Neuronal stem cell (in vitro differentiated cells): ENCODE measurements around the gene TRAF3. TPM values are rescaled to one million over a fixed set of nuclear protein-coding genes. Genes with fewer than 3 reads are reported as not detected.

Experiments used
- DNase-seq: peaks from one replicate; pipeline ENCODE4 v3.0.0-alpha.2; 2013; ENCODE audit warnings: low spot score
- H2AFZ ChIP-seq: one replicate; pipeline ENCODE4 v1.6.1; 2013; ENCODE audit warnings: mild to moderate bottlenecking, low read length, inconsistent platforms
- H2AK5ac ChIP-seq: 2 replicates; pipeline ENCODE4 v1.6.1; 2013; ENCODE audit warnings: low read depth, mild to moderate bottlenecking, inconsistent platforms, low read length, moderate library complexity, mixed read lengths
- H2BK120ac ChIP-seq: 2 replicates; pipeline ENCODE4 v1.6.1; 2013; ENCODE audit warnings: low read depth, mild to moderate bottlenecking, inconsistent platforms, low read length, moderate library complexity, mixed read lengths
- H2BK12ac ChIP-seq: one replicate; pipeline ENCODE4 v1.6.1; 2013; ENCODE audit warnings: low read length, inconsistent platforms
- H2BK15ac ChIP-seq: 2 replicates; pipeline ENCODE4 v1.6.1; 2013; ENCODE audit warnings: mild to moderate bottlenecking, low read length, inconsistent platforms, mixed read lengths
- H2BK5ac ChIP-seq: one replicate; pipeline ENCODE4 v1.6.1; 2013; ENCODE audit warnings: inconsistent platforms, mild to moderate bottlenecking, low read length, moderate library complexity
- H3K14ac ChIP-seq: one replicate; pipeline ENCODE4 v1.6.1; 2013; ENCODE audit warnings: low read length, inconsistent platforms
- H3K18ac ChIP-seq: 2 replicates; pipeline ENCODE4 v1.6.1; 2013; ENCODE audit warnings: low read length, inconsistent platforms
- H3K23ac ChIP-seq: 2 replicates; pipeline ENCODE4 v1.6.1; 2013; ENCODE audit warnings: low read depth, mild to moderate bottlenecking, mixed read lengths, low read length, inconsistent platforms; ENCODE audit not compliant: poor library complexity
- H3K27ac ChIP-seq: replicated peaks from 3 replicates; pipeline ENCODE4 v1.5.1; 2013; ENCODE audit warnings: low read length, inconsistent platforms
- H3K27me3 ChIP-seq, 3 experiments: 2 replicates each; pipeline ENCODE4 v1.6.1; 2013; ENCODE audit warnings: low read length in 3 of 3, mild to moderate bottlenecking in 2 of 3, inconsistent platforms in 1 of 3, low read depth in 1 of 3, mixed read lengths in 1 of 3, moderate library complexity in 1 of 3; ENCODE audit not compliant: control insufficient read depth in 3 of 3, insufficient read depth in 3 of 3
- H3K36me3 ChIP-seq, 2 donors: replicated peaks in 1 of 2; 2 replicates each; pipeline ENCODE4 v1.6.1; 2013; ENCODE audit warnings: low read length in 2 of 2; ENCODE audit not compliant: control insufficient read depth in 2 of 2, insufficient read depth in 2 of 2
- H3K4ac ChIP-seq: 2 replicates; pipeline ENCODE4 v1.6.1; 2013; ENCODE audit warnings: inconsistent platforms, mild to moderate bottlenecking, low read length, moderate library complexity
- H3K4me1 ChIP-seq, 2 donors: 1 replicate in 1 of 2; 2 replicates in 1 of 2; pipeline ENCODE4 v1.6.1; 2013; ENCODE audit warnings: low read length in 2 of 2, low read depth in 1 of 2; ENCODE audit not compliant: control insufficient read depth in 2 of 2, insufficient read depth in 1 of 2
- H3K4me2 ChIP-seq: one replicate; pipeline ENCODE4 v1.6.1; 2013; ENCODE audit warnings: mild to moderate bottlenecking, low read length, inconsistent platforms; ENCODE audit not compliant: insufficient read depth, poor library complexity, severe bottlenecking
- H3K4me3 ChIP-seq, 2 donors: 2 replicates each; pipeline ENCODE4 v1.5.1; 2013; ENCODE audit warnings: low read length in 2 of 2, mild to moderate bottlenecking in 2 of 2, inconsistent platforms in 1 of 2, moderate library complexity in 1 of 2
- H3K79me1 ChIP-seq: one replicate; pipeline ENCODE4 v1.6.1; 2013; ENCODE audit warnings: low read depth, mild to moderate bottlenecking, inconsistent platforms, low read length, moderate library complexity
- H3K9ac ChIP-seq: one replicate; pipeline ENCODE4 v1.6.1; 2013; ENCODE audit warnings: mild to moderate bottlenecking, low read depth, low read length, inconsistent platforms; ENCODE audit not compliant: poor library complexity
- H3K9me3 ChIP-seq, 2 donors: replicated peaks in 1 of 2; 2 replicates each; pipeline versions ENCODE3 to v1.6.1; 2013; ENCODE audit warnings: low read length in 2 of 2, mild to moderate bottlenecking in 2 of 2, inconsistent platforms in 1 of 2, low read depth in 1 of 2, mixed read lengths in 1 of 2, moderate library complexity in 1 of 2; ENCODE audit not compliant: control insufficient read depth in 2 of 2, insufficient read depth in 1 of 2
- H4K8ac ChIP-seq: one replicate; pipeline ENCODE4 v1.6.1; 2013; ENCODE audit warnings: low read depth, mild to moderate bottlenecking, inconsistent platforms, low read length, moderate library complexity
- H4K91ac ChIP-seq: one replicate; pipeline ENCODE4 v1.6.1; 2013; ENCODE audit warnings: low read length, low read depth, mild to moderate bottlenecking, inconsistent platforms; ENCODE audit not compliant: poor library complexity
- WGBS, 2 donors: extraction: QIAGEN DNeasy Blood & Tissue Kit; methylation state at CpG; one replicate each; pipeline ENCODE4 v1.1.7; 2013; ENCODE audit warnings: missing lambda C conversion rate in 2 of 2, mixed read lengths in 1 of 2; ENCODE audit not compliant: insufficient read length in 2 of 2, insufficient replicate concordance in 1 of 2; ENCODE audit errors: extremely low coverage in 2 of 2; 5-methylcytosine and 5-hydroxymethylcytosine counted together
- polyA plus RNA-seq, 2 experiments: library from polyadenylated mRNA; stranded (reverse); fragments of 200-250 nt; gene quantifications; one replicate each; pipeline ENCODE4 v1.2.3, GENCODE V29; 2013

TRAF3 gene, protein sequence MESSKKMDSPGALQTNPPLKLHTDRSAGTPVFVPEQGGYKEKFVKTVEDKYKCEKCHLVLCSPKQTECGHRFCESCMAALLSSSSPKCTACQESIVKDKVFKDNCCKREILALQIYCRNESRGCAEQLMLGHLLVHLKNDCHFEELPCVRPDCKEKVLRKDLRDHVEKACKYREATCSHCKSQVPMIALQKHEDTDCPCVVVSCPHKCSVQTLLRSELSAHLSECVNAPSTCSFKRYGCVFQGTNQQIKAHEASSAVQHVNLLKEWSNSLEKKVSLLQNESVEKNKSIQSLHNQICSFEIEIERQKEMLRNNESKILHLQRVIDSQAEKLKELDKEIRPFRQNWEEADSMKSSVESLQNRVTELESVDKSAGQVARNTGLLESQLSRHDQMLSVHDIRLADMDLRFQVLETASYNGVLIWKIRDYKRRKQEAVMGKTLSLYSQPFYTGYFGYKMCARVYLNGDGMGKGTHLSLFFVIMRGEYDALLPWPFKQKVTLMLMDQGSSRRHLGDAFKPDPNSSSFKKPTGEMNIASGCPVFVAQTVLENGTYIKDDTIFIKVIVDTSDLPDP
- polyA plus RNA-seq (2013, experiment 1 of 2), result 16.4 TPM
- polyA plus RNA-seq (2013, experiment 2 of 2), result 16.2 TPM

DNA sequence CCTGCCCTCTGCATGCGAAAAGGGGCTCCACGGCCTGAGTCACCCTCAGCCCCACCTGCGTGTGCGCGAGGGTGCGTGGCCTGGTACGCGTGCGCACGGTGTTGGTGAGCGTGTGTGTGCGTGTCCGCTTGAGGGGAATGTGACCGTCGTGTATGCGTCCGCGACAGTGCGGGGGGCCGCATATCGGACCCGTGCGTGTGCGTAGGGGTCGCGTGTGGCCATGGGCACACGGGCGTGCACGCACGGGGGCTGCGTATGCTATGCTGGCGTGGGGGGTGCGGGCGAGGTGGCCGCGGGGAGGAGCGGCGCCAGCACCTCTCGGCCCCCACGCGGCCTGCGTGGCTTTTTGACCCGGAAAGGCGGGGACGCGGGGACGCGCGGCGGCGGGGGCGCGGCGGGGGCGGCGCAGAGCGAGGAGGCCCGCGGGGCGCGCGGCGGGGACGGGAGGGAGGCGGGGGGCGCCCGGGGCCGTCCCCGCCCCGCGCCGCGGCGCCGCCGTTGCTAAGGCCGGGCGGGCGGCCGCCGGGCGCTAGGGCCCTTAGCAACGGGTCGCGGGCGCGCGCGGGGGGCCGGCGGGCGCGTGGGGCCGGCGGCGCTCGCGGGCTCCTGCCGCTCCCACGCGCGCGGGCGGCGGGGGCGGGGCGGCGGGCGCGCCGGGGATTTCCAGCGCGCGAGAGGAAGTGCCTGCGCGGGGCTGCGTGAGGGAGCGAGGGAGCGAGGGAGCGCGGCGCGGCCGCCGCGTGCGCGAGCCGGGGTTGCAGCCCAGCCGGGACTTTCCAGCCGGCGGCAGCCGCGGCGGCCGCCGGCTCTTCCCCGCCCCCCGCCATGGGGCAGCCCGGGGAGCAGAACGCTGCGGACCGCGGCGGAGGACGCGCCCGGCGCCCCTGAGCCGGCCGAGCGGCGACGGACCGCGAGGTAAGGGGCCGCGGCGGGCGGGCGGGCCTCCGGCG is at the start of gene TRAF3:
TRAF3 (plus strand) TSS at position 689 of the 950 bp plus-strand sequence. CDS start 92,753 bp downstream, outside the sequence.
- Histone ChIP-seq H3K14ac (peak within 1 kb of the TSS; percentile 94), H3K4me3 (peak within 1 kb of the TSS; percentile 66 to 87), H3K4me1 (peaks cover 10 to 14% of the 10 kb centered on the region in 2 donors), H3K4me2 (peak within 1 kb of the TSS; percentile 79), H2BK5ac (peak within 1 kb of the TSS; percentile 49), H3K18ac (peak within 1 kb of the TSS; percentile 99), H3K4ac (peak within 1 kb of the TSS; percentile 96), H4K8ac (peak within 1 kb of the TSS; percentile 97), H3K9ac (peak within 1 kb of the TSS; percentile 83), H3K23ac (peak within 1 kb of the TSS; percentile 100), H3K27me3 (peaks cover 0 to 2% (median 0%) of the 10 kb centered on the region in 3 experiments), H2AFZ (peak within 1 kb of the TSS; percentile 84), H4K91ac (peak within 1 kb of the TSS; percentile 80), H3K79me1 (peaks cover 3% of the 10 kb centered on the region), H2BK120ac (peak within 1 kb of the TSS; percentile 77), H3K9me3 (no peaks in the 10 kb centered on the region), H3K36me3 (no peaks in the 10 kb centered on the region), H2BK12ac (peak within 1 kb of the TSS; percentile 100), H2AK5ac (peak within 1 kb of the TSS; percentile 100), H2BK15ac (peak within 1 kb of the TSS; percentile 34), H3K27ac (peak within 1 kb of the TSS; percentile 57)
- WGBS, 2 donors, result no CpG with 5 or more reads among the region's 163 CpGs
- no peak for DNase-seq

DNA sequence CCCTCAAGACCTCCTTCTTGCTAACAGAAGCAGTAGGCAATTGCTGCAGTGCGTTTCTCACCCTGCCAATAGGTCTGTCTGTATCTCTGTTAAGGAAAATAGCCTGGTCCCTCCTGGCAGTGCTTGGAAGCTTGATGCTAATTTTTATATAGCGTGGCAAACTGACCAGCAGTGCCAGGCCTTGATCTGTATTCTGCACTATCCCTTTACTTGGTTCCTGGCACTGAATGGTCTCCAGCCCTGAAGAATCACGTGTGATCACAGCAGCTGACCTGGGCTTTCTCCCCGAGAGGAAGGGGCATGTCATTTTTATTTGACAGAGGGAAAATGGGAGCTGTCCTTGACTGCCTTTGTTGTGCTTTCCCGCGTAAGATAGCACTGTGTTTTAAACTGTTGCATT is 48.7 kb upstream of the TRAF3 start:
- Histone ChIP-seq H3K9ac (no peak overlapping the region), H2AK5ac (no peak overlapping the region), H2BK15ac (no peak overlapping the region), H3K79me1 (no peaks in the 10 kb centered on the region), H2AFZ (no peak overlapping the region), H3K4me2 (no peak overlapping the region), H3K18ac (no peak overlapping the region), H3K23ac (no peak overlapping the region), H2BK120ac (no peak overlapping the region), H3K4me3 (no peak overlapping the region), H3K4ac (no peak overlapping the region), H3K36me3 (peaks cover 22 to 67% of the 10 kb centered on the region in 2 donors), H4K8ac (no peak overlapping the region), H3K27me3 (no peaks in the 10 kb centered on the region), H3K27ac (no peak overlapping the region), H3K14ac (no peak overlapping the region), H3K9me3 (peaks cover 0 to 2% of the 10 kb centered on the region in 2 donors), H2BK5ac (no peak overlapping the region), H3K4me1 (no peaks in the 10 kb centered on the region), H2BK12ac (no peak overlapping the region), H4K91ac (no peak overlapping the region)
- no CpG with 5 or more reads among the region's 6 CpGs for WGBS, 2 donors
- DNase-seq, result no peak

DNA sequence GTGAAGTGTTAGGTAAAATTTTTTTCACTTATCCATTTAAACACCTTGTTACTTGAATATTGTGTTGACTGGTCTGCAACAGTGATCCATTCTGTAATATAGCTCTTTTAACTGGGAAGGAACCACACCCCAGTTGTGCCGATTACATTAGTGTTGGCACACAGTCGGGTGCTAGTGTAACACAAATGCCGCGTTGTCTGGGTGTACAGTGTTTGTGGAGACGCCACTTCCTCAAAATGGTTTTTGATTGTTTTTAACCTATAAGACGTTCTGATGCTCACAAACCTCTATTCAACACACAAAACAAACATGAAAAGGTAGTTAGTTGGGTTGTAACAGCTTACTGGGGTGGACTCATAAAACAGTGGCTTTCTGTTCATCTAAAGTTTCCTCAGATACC is 48.0 kb upstream of the TRAF3 start:
- no peak overlapping the region for H2BK15ac ChIP-seq

More for the DNA sequence above, 48.0 kb upstream of the TRAF3 start:
- H3K9me3 ChIP-seq, result peaks cover 0 to 2% of the 10 kb centered on the region in 2 donors
- H3K27me3 ChIP-seq, result no peaks in the 10 kb centered on the region
- no peak overlapping the region for H3K27ac ChIP-seq
- H2BK120ac ChIP-seq, result no peak overlapping the region
- no peak overlapping the region for H3K4ac ChIP-seq
- no peak overlapping the region for H4K91ac ChIP-seq
- H2BK12ac ChIP-seq, result no peak overlapping the region
- WGBS, 2 donors, result no CpG with 5 or more reads among the region's 6 CpGs
- H3K36me3 ChIP-seq, result peaks cover 21 to 62% of the 10 kb centered on the region in 2 donors
- H3K79me1 ChIP-seq, result no peaks in the 10 kb centered on the region
- H3K23ac ChIP-seq, result no peak overlapping the region
- H3K18ac ChIP-seq, result no peak overlapping the region
- H4K8ac ChIP-seq, result no peak overlapping the region
- no peak overlapping the region for H3K4me3 ChIP-seq
- no peak overlapping the region for H2AK5ac ChIP-seq
- H3K9ac ChIP-seq, result no peak overlapping the region
- no peak overlapping the region for H2AFZ ChIP-seq
- DNase-seq, result no peak
- H3K14ac ChIP-seq, result no peak overlapping the region
- no peak overlapping the region for H3K4me2 ChIP-seq
- H2BK5ac ChIP-seq, result no peak overlapping the region
- no peaks in the 10 kb centered on the region for H3K4me1 ChIP-seq
